HEK293 (cell line): Measurements from ENCODE around the gene CSNK1G1.
"Not testable (repeated sequence)": the region's sequence is repeated elsewhere in the genome, so short reads cannot be mapped to it uniquely, and the experiment has no call there.

Experiments
- ZNF777 ChIP-seq: fragments of 450-650 bp; formaldehyde crosslinking; IDR thresholded peaks from 2 replicates; pipeline ENCODE4 v1.5.1; 2017; ENCODE audit warnings: missing biosample characterization, missing genetic modification characterization, borderline replicate concordance
- TF ChIP-seq, protein P1 (sequence below): fragments of 450-650 bp; formaldehyde crosslinking; optimal IDR thresholded peaks from 2 replicates; pipeline ENCODE3; 2016; ENCODE audit warnings: missing biosample characterization, mild to moderate bottlenecking, missing genetic modification characterization
- TF ChIP-seq, protein P2 (sequence below): fragments of 450-650 bp; formaldehyde crosslinking; IDR thresholded peaks from 2 replicates; pipeline ENCODE4 v1.5.1; 2016; ENCODE audit warnings: missing biosample characterization, missing genetic modification characterization
- TF ChIP-seq, protein P3 (sequence below): fragments of 450-650 bp; formaldehyde crosslinking; IDR thresholded peaks from 2 replicates; pipeline ENCODE4 v1.5.1; 2016; ENCODE audit warnings: missing biosample characterization, missing genetic modification characterization, low read depth
- TF ChIP-seq, protein P4 (sequence below): fragments of 450-650 bp; formaldehyde crosslinking; IDR thresholded peaks from 2 replicates; pipeline ENCODE4 v1.5.0; 2017; ENCODE audit warnings: missing biosample characterization, missing genetic modification characterization, borderline replicate concordance

DNA sequence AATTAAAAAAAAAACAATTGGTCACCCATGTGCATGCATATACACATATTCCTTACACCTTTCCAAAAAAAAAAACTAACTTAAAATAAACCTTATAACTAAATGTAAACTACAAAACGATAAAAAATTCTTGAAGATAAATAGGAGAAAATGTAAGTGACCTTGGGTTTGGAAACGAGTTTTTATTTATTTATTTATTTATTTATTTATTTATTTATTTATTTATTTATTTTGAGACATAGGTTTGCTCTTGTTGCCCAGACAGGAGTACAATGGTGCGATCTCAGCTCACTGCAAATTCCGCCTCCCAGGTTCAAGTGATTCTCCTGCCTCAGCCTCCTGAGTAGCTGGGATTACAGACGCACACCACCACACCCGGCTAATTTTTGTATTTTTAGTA is 9.7 kb downstream of the CSNK1G1 start:
- TF ChIP-seq, protein P1, sequence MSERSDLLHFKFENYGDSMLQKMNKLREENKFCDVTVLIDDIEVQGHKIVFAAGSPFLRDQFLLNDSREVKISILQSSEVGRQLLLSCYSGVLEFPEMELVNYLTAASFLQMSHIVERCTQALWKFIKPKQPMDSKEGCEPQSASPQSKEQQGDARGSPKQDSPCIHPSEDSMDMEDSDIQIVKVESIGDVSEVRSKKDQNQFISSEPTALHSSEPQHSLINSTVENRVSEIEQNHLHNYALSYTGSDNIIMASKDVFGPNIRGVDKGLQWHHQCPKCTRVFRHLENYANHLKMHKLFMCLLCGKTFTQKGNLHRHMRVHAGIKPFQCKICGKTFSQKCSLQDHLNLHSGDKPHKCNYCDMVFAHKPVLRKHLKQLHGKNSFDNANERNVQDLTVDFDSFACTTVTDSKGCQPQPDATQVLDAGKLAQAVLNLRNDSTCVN (tag by site-specific recombination): not testable (repeated sequence)
- TF ChIP-seq, protein P2, sequence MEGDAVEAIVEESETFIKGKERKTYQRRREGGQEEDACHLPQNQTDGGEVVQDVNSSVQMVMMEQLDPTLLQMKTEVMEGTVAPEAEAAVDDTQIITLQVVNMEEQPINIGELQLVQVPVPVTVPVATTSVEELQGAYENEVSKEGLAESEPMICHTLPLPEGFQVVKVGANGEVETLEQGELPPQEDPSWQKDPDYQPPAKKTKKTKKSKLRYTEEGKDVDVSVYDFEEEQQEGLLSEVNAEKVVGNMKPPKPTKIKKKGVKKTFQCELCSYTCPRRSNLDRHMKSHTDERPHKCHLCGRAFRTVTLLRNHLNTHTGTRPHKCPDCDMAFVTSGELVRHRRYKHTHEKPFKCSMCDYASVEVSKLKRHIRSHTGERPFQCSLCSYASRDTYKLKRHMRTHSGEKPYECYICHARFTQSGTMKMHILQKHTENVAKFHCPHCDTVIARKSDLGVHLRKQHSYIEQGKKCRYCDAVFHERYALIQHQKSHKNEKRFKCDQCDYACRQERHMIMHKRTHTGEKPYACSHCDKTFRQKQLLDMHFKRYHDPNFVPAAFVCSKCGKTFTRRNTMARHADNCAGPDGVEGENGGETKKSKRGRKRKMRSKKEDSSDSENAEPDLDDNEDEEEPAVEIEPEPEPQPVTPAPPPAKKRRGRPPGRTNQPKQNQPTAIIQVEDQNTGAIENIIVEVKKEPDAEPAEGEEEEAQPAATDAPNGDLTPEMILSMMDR (tag by site-specific recombination): not testable (repeated sequence)
- TF ChIP-seq ZNF777 (tag by site-specific recombination): not testable (repeated sequence)
- TF ChIP-seq, protein P3, sequence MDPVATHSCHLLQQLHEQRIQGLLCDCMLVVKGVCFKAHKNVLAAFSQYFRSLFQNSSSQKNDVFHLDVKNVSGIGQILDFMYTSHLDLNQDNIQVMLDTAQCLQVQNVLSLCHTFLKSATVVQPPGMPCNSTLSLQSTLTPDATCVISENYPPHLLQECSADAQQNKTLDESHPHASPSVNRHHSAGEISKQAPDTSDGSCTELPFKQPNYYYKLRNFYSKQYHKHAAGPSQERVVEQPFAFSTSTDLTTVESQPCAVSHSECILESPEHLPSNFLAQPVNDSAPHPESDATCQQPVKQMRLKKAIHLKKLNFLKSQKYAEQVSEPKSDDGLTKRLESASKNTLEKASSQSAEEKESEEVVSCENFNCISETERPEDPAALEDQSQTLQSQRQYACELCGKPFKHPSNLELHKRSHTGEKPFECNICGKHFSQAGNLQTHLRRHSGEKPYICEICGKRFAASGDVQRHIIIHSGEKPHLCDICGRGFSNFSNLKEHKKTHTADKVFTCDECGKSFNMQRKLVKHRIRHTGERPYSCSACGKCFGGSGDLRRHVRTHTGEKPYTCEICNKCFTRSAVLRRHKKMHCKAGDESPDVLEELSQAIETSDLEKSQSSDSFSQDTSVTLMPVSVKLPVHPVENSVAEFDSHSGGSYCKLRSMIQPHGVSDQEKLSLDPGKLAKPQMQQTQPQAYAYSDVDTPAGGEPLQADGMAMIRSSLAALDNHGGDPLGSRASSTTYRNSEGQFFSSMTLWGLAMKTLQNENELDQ (tag by site-specific recombination): not testable (repeated sequence)
- TF ChIP-seq, protein P4, sequence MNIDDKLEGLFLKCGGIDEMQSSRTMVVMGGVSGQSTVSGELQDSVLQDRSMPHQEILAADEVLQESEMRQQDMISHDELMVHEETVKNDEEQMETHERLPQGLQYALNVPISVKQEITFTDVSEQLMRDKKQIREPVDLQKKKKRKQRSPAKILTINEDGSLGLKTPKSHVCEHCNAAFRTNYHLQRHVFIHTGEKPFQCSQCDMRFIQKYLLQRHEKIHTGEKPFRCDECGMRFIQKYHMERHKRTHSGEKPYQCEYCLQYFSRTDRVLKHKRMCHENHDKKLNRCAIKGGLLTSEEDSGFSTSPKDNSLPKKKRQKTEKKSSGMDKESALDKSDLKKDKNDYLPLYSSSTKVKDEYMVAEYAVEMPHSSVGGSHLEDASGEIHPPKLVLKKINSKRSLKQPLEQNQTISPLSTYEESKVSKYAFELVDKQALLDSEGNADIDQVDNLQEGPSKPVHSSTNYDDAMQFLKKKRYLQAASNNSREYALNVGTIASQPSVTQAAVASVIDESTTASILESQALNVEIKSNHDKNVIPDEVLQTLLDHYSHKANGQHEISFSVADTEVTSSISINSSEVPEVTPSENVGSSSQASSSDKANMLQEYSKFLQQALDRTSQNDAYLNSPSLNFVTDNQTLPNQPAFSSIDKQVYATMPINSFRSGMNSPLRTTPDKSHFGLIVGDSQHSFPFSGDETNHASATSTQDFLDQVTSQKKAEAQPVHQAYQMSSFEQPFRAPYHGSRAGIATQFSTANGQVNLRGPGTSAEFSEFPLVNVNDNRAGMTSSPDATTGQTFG: not testable (repeated sequence)
